DOHH2 (cell line): Measurements from ENCODE around the gene NATD1.

Experiments used
- H3F3A ChIP-seq: fragments of 200-600 bp; sonication (generic), shearing (Covaris generic); 2 replicates; pipeline ENCODE4 v1.6.0; 2016; ENCODE audit warnings: antibody characterized with exemption, mild to moderate bottlenecking; ENCODE audit not compliant: control insufficient read depth, insufficient read depth
- H3K27ac ChIP-seq: fragments of 200-600 bp; sonication (generic); 2 replicates; pipeline ENCODE4 v1.5.1; 2014; ENCODE audit warnings: low read depth, mild to moderate bottlenecking, low read length, moderate library complexity
- H3K27me3 ChIP-seq: fragments of 200-600 bp; sonication (generic); 2 replicates; pipeline ENCODE4 v1.6.1; 2014; ENCODE audit warnings: mild to moderate bottlenecking, low read length, mixed read lengths; ENCODE audit not compliant: control insufficient read depth
- H3K36me3 ChIP-seq: fragments of 200-600 bp; sonication (generic); 2 replicates; pipeline ENCODE4 v1.6.1; 2014; ENCODE audit warnings: mild to moderate bottlenecking, low read length, moderate library complexity, mixed read lengths; ENCODE audit not compliant: control insufficient read depth
- H3K4me1 ChIP-seq: fragments of 200-600 bp; sonication (generic); 2 replicates; pipeline ENCODE4 v1.6.1; 2014; ENCODE audit warnings: mild to moderate bottlenecking, low read length, mixed read lengths; ENCODE audit not compliant: control insufficient read depth
- H3K4me2 ChIP-seq: fragments of 200-600 bp; sonication (generic); 2 replicates; pipeline ENCODE4 v1.6.0; 2014; ENCODE audit warnings: mild to moderate bottlenecking, low read length, moderate library complexity
- H3K4me3 ChIP-seq: fragments of 200-600 bp; sonication (generic); 2 replicates; pipeline ENCODE4 v1.5.1; 2014; ENCODE audit warnings: mild to moderate bottlenecking, low read length, mixed read lengths
- H3K79me2 ChIP-seq: fragments of 200-600 bp; sonication (generic); 2 replicates; pipeline ENCODE4 v1.6.1; 2014; ENCODE audit warnings: mild to moderate bottlenecking, low read length, mixed read lengths; ENCODE audit not compliant: control insufficient read depth
- H3K9me2 ChIP-seq: fragments of 200-600 bp; sonication (generic); replicated peaks from 2 replicates; pipeline ENCODE4 v1.6.1; 2014; ENCODE audit warnings: mild to moderate bottlenecking, low read length, mixed read lengths; ENCODE audit not compliant: control insufficient read depth
- H3K9me3 ChIP-seq: fragments of 200-600 bp; sonication (generic); 2 replicates; pipeline ENCODE4 v1.6.1; 2014; ENCODE audit warnings: antibody characterized with exemption, low read length, mixed read lengths; ENCODE audit not compliant: control insufficient read depth, insufficient read depth
- H4K20me1 ChIP-seq: fragments of 200-600 bp; sonication (generic); 2 replicates; pipeline ENCODE4 v1.6.0; 2014; ENCODE audit warnings: low read depth, mild to moderate bottlenecking, antibody characterized with exemption, low read length, moderate library complexity; ENCODE audit not compliant: control insufficient read depth, insufficient read depth
- CTCF ChIP-seq: fragments of 200-600 bp; sonication (generic); IDR thresholded peaks from one replicate; pipeline ENCODE4 v1.5.1; 2014; ENCODE audit warnings: antibody characterized with exemption, mild to moderate bottlenecking, low read depth, low read length; ENCODE audit not compliant: poor library complexity, severe bottlenecking
- EZH2phosphoT487 ChIP-seq: fragments of 200-600 bp; sonication (generic); IDR thresholded peaks from 2 replicates; pipeline ENCODE4 v1.6.1; 2017; ENCODE audit warnings: borderline replicate concordance, mild to moderate bottlenecking, antibody characterized with exemption, low read length, moderate library complexity, mixed read lengths

The NATD1 gene

GRCh38 chr17:21247552-21248258 is 5.5 kb downstream of the NATD1 start:
- Histone ChIP-seq H3K4me3 (no peak overlapping the region), H3K9me3 (no peaks in the 10 kb centered on the region), H3K79me2 (no peaks in the 10 kb centered on the region), H4K20me1 (no peaks in the 10 kb centered on the region), H3K9me2 (no peaks in the 10 kb centered on the region), H3K4me1 (peaks cover 3% of the 10 kb centered on the region; the same call in 1 of the 2 replicates), H3K4me2 (no peak overlapping the region), H3K36me3 (no peaks in the 10 kb centered on the region), H3K27me3 (peaks cover 24% of the 10 kb centered on the region), H3K27ac (no peak overlapping the region), H3F3A (no peaks in the 10 kb centered on the region)
- no peak for TF ChIP-seq EZH2phosphoT487
- no peak for TF ChIP-seq CTCF

DNA sequence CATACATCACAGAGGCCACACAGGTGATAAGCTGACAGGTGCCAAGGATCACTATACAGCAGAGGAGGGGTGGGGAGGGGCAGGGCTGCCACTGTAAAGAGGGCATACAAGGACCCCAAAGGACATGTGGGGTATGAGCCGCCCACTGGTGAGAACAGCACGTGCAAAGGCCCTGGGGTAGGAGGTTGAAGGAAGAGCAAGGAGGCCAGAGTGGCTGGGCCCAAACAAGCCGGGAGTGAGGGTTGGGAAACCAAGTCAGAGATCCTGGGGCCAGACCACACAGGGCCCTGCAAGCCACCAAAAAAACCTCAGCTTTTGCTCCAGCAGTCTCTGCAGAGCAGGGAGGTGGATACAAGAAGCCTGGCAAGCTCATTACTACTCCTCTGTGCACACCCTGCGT is 6.5 kb downstream of the NATD1 start:
- Histone ChIP-seq H3K4me2 (no peak overlapping the region), H3K79me2 (no peaks in the 10 kb centered on the region), H4K20me1 (no peaks in the 10 kb centered on the region), H3F3A (no peaks in the 10 kb centered on the region), H3K27ac (no peak overlapping the region), H3K9me3 (no peaks in the 10 kb centered on the region), H3K36me3 (no peaks in the 10 kb centered on the region), H3K4me1 (no peaks in the 10 kb centered on the region), H3K27me3 (peaks cover 15% of the 10 kb centered on the region), H3K4me3 (no peak overlapping the region), H3K9me2 (no peaks in the 10 kb centered on the region)
- TF ChIP-seq EZH2phosphoT487 (no peak), CTCF (no peak)

DNA sequence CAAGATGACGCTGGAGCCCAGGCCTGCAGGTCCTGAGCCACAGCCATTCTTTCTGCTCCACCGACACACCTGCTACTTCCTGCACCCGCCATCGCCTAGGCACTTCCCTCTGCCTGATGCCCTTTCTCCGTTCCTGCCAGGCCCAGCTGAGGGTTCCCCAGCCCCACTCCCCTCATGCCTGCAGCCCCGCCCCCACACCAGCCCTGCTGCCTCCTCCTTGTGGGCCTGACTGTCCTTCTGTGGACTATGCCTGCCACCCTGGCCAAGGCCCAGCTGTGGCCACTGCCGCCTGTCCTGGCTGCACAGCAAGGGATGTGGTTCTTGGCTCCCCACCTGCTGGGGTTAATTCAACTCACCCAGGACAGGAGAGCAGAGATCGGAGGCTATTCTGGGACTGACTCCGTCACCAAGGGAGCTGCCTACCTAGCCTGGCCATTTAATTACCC is 7.5 kb downstream of the NATD1 start:
- TF ChIP-seq EZH2phosphoT487: no peak
- TF ChIP-seq CTCF: no peak
- H3F3A ChIP-seq: no peaks in the 10 kb centered on the region

More for the DNA sequence above, 7.5 kb downstream of the NATD1 start:
- Histone ChIP-seq H3K4me3 (no peak overlapping the region), H3K36me3 (no peaks in the 10 kb centered on the region), H3K4me1 (no peaks in the 10 kb centered on the region), H3K79me2 (no peaks in the 10 kb centered on the region), H3K27me3 (peaks cover 10% of the 10 kb centered on the region), H3K9me3 (no peaks in the 10 kb centered on the region), H3K27ac (no peak overlapping the region), H3K9me2 (no peaks in the 10 kb centered on the region), H4K20me1 (no peaks in the 10 kb centered on the region), H3K4me2 (no peak overlapping the region)
